ENCODE data around the gene TRAPPC1.

DNA sequence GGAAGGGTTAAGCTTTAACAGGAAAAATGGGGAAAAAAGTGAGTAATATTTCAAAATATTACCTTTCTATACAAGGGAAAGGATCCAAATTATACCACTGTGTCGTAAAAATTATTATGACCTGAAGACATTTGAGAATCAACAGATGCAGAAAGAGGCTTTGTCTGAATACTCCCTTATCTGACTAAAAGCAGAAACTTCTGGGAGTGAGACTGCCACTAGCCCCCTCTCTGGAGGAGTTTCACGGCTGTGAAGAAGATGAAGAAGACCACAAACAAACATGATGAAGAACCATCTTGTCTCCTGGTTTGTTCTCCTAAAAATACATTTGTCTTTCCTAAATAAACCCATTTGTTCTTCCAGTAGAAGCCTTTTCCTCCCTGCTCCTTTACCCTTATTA, 29.7 kb upstream of the TRAPPC1 start:
- TF ChIP-seq, protein P1, sequence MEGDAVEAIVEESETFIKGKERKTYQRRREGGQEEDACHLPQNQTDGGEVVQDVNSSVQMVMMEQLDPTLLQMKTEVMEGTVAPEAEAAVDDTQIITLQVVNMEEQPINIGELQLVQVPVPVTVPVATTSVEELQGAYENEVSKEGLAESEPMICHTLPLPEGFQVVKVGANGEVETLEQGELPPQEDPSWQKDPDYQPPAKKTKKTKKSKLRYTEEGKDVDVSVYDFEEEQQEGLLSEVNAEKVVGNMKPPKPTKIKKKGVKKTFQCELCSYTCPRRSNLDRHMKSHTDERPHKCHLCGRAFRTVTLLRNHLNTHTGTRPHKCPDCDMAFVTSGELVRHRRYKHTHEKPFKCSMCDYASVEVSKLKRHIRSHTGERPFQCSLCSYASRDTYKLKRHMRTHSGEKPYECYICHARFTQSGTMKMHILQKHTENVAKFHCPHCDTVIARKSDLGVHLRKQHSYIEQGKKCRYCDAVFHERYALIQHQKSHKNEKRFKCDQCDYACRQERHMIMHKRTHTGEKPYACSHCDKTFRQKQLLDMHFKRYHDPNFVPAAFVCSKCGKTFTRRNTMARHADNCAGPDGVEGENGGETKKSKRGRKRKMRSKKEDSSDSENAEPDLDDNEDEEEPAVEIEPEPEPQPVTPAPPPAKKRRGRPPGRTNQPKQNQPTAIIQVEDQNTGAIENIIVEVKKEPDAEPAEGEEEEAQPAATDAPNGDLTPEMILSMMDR (IDR thresholded peaks at IDR 0.05; ENCODE audit: extremely low read depth in 1 of 2, insufficient read depth in 1 of 2, low read depth in 1 of 2, low read length in 2 of 2): no peak
- no peak for TF ChIP-seq POLR2AphosphoS5 (IDR thresholded peaks at IDR 0.05; ENCODE audit: insufficient read depth, low read depth, low read length)
- no peak for TF ChIP-seq POLR2A (IDR thresholded peaks at IDR 0.05; ENCODE audit: low read depth, low read length)

All from endothelial cell of umbilical vein (primary cell).